SW 1271 (cell line): ENCODE measurements around the gene TNFSF18.
"Not testable (repeated sequence)": the region's sequence is repeated elsewhere in the genome, so short reads cannot be mapped to it uniquely, and the experiment has no call there.

Experiments
- DNase-seq, 2 experiments: peaks; one replicate each; lab custom pipeline; 2025; lab: John Stamatoyannopoulos, UW

TNFSF18 gene, protein sequence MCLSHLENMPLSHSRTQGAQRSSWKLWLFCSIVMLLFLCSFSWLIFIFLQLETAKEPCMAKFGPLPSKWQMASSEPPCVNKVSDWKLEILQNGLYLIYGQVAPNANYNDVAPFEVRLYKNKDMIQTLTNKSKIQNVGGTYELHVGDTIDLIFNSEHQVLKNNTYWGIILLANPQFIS

DNA sequence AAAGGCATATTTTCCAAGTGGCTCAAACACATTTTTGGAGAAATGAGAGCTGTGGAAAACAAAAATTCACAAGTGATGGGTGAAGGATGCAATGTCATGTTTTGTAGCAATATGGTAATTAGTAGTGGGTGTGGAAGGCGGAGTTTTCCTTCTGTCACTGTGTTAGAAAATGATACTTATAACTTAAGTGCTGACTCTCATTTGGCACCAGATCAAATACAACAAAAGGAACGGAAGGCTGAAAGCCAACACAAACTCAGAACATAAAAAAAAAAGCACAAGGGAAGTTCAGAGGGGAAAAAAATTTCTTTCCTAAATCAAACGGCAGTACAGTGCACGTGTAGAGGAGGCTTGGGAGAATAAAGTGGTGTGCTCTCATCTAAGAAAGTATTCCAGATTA, at the start of gene TNFSF18:
Gene TNFSF18, minus strand, starts transcription at position 77 of the 400 bp plus-strand sequence. Its CDS starts 45 bp downstream, at position 32.
- DNase-seq = no peak

DNA sequence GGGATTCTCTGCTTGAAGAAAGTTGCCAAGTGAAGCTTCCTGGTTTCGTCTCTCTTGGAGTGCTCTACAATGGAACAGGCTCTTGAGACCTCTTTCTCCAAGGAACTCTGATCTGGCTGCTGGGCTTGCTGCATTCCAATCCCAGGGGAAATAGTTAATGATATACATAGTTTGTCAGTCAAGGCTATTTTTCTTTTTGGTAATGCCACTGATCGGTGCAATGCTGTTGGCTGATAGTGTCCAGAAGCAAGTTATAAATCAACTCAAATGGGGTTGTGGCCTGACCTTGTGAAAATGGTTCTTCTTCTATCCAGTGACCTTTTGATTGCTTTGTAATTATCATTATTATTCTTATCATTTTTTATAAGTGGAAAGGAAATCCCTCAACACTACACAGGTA, 48.4 kb upstream of the TNFSF18 start:
- DNase-seq = no peak

DNA sequence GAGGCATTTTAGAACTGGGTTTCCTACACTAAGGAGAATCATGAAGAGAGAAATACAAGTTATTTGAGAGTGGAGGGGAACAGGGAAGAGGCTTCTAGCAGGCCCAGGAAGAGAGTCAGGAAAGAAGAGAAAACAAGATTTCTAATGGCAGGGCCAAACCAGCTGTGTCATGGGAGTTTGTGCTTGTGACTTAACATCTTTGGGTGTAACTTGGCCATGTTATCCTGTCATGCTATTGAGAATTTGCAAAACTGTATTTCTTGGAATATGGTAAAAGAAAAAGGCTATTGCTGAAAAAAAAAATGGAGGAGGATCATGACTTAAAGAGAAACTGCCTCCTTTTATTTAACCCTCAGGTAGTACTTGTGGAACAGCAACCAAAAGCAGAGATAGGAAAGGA, 47.4 kb upstream of the TNFSF18 start:
- no peak for DNase-seq

DNA sequence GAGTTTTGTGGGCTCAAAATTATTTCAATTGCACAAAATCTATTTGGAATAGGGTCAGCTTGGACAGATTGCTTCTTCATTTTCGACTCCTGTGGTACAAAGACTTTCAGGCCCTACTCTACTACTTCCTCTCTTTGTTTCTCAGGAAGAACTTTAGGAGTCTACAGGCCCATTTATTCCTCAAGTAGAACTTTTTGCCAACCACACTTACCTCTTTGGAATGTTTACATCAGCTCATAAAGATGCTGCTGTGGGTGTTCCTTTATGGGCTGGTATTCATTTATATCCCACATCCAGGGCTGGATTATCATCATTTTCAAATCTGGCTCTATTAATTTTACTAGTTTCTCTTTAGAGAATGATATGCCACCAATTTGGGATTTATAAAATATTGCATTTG, 46.3 kb upstream of the TNFSF18 start:
- no peak for DNase-seq

DNA sequence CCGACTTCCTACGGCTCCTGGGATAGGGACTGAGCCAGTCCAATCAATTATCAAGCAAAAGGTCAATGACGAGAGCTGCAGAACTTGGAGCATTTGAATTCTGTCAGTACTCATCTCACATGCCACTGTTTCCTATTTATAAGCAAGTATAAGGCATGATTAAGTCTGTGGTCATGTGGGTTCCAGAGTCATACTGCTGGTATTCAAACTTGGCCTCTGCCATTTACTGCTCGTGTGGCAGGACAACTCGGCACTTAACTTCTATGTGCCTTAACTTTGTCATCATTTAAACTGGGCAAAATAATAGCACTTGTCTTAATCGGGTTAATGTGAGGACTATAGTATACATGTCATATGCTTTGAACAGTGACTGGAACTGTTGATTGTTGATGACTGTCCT, 44.9 kb upstream of the TNFSF18 start:
- DNase-seq = peak in 1 of 2 experiments; percentile 2

DNA sequence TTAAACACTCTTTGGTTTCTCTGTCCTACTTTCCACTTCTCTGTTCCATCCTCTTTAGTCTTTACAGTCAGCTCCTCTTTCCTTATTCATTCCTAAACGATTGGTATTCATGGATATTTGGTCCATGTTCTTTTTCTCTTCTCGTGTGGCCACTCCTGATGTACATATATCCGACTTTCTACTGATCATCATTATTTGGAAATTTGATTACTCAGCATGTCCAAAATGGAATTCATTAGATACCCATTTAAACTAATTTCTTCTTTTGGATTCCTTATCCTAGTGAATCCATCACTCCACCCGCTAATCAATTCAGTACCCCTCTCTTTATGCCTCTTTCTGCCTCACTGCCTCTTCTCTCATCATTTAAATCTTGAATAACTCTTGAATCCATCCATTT, 43.8 kb upstream of the TNFSF18 start:
- no peak for DNase-seq

DNA sequence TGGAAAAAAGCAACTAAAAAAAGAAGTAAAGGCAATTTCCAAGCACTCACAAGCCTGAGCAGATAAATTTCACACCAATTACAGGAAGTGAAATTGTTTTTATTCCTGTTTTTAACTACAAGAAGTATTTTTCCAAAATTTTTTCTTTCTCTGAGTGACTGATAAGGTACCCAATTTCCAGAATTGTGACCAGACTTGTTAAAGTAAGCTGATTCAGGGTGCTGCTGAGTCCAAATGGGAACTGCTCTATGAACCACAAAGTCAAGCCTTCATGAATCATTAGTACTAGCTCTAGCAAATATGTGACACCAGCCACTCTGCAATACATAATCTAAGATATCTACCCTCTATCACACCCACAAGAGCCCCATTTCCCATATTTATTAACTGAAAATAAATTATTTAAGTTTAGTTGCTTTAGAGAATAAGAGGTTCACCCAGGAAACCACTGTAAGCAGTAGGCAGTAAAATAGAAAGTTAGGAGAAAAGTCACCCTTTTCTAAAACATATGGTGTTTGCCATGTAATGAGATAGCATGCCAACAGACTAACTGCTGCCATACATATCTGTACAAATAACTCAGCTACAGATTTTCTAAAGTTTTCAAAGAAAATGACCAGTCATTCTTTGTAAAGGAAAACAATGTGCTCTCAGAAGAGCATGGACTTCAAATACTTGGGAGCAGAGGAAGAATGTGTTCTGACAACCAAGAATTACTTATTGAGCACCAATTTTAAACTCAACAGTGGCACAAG, 43.1 kb upstream of the TNFSF18 start:
- DNase-seq = no peak

DNA sequence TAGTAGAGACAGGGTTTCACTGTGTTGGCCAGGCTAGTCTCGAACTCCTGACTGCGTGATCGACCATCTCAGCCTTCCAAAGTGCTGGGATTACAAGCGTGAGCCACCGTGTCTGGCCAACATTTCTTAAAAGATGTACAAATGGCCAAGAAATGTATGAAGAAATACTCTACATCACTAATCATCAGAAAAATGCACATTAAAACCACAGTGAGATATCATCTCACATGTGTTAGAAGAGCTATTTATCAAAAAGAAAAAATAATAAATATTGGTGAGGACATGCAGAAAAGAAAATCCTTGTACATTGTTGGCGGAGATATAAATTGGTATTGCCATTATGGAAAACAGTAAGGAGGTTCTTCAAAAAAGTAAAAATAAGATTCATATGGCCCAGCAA, 33.6 kb upstream of the TNFSF18 start:
- no peak for DNase-seq

DNA sequence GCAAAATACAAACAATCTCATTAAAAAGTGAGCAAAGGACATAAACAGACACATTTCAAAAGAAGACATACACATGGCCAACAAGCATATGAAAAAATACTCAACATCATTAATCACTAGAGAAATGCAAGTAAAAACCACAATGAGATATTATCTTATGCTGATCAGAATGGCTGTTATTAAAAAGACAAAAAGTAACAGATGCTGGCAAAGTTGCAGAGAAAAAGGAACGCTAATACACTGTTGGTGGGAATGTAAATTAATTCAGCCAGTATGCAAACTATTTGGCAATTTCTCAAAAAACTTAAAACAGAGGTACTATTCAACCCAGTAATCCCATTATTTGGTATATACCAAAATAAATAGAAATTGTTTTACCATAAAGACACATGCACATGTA, 32.2 kb upstream of the TNFSF18 start:
- no peak for DNase-seq

DNA sequence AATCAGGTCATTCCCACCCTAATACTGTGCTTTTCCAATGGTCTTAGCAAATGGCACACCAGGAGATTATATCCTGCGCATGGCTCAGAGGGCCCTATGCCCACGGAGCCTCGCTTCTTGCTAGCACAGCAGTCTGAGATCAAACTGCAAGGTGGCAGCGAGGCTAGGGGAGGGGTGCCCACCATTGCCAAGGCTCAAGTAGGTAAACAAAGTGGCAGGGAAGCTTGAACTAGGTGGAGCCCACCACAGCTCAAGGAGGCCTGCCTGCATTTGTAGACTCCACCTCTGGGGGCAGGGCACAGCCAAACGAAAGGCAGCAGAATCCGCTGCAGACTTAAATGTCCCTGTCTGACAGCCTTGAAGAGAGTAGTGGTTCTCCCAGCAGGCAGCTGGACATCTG, 23.5 kb upstream of the TNFSF18 start:
- not testable (repeated sequence) for DNase-seq

DNA sequence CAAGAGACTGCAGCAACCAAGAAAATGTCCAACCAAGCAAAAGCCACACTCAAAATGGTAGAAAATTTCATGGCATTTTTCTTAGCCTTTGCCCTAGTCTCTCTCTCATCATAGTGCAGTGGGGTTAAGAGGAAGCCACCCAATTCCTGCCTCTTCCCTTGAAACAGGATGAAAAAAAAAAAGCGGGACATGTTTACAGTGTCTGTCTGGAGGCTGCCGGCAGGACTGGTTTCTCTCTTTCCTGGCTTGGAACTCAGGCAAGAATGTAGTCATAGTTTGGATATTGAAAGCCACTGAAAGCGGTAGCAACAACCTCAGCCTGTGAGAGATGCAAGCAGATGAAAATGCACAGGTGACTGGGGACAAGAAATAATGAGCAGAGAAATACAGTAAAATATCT, 13.3 kb upstream of the TNFSF18 start:
- no peak for DNase-seq

DNA sequence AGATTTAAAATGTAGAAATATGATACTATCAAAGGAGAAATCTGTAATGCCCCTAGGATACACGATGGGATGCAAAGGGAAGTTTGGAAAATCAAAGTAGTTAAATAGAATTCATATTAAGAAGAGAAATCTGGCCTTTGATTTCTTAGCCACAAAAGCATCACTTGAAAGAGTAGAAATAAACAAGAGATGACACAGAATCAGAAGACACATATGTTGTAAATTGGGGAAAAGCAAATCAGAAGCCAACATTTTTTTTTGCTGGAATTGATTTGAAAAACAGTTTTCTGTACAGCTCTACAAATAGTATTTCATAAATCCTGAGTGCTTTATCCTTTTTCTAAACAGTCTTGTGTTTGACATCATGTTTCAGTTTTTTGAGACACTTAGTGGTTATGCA, 12.4 kb upstream of the TNFSF18 start:
- DNase-seq = no peak

DNA sequence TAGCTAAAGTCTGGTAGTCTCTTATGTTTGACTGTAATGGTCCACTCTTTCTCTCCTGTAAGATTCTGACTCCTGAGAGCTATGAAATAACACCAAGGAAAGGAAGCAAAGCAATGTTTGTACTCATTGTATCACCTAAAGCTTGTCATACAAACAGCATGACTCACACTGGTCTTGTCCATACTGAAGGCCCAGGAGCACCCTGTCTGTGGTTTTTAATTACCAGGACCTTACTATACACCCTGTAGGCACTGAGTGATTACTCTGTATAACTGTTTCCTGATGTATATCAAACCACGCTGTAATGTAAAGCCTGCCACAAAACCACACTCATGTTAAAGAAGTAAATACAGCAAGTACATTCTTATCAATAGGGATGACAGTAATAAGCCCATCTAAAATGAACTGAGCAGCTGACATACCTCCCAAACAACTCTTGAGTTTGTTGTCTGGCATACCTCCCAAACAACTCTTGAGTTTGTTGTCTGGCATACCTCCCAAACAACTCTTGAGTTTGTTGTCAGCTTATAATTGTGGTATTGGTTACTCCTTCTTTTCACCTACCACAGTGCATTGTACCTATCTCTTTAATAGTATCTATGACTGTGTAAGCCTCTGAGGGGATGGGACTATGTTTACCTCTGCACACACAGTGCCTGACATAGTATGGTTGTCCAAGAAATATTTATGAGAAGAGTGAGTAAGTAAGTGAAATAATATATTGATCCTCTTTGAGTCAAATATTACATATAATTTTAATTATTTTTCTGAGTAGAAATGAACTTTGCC, 11.6 kb upstream of the TNFSF18 start:
- peak; percentile 13 to 79 for DNase-seq

DNA sequence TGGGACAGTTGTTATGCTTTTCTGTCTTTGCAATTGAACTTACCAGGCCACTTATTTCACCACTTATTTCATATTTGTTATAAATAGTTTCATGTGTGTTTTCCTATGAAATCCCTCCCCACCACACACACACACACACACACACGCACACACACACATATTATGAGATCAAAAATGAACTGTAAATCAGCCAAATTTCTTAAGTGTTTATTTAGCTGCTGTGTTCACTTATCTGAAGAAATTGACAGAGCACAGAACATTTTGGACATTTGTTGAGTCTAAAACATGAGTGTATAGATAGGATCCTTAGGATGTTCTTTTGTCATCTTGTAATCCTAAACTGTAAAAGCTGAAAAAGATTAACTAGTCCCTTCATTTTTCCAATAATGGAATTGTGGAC, 7.8 kb upstream of the TNFSF18 start:
- DNase-seq = no peak

DNA sequence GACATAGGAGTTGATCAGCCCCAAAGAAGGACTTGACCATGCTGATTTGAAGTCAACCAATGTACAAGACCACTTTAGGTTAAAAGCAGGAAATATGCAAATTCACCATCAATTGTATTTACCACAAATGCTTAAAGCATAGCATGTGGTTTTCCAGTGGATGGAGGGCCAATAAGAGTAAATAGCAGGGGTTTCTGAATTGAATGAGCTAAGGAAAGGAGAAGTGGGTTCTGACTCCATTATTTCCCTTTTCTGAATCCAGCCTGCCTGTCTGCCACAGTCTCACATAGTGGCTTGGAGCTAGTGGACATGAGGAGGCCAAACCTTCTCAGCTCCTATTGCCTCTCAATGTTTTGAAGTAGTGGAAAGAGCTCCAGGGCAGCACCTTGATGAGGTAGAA, 7.2 kb upstream of the TNFSF18 start:
- DNase-seq = no peak

DNA sequence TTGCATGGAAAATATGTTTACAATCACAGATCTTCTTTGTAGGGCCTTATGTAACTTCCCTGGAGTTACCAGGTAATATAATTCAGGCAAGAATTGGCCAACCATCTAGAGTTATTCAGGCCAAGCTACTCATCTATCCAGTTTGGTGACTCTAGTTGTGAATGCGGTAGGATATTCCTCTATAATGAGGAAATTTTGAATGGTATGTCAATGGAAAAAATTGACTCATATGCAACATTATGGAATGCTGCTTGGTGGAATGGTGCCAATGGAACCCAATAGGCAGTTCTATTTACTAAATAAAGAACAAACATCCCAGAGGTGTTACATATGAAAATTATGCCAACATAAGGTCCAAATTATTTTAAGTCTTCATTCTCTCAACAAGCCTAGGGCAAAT, 5.6 kb upstream of the TNFSF18 start:
- no peak for DNase-seq

DNA sequence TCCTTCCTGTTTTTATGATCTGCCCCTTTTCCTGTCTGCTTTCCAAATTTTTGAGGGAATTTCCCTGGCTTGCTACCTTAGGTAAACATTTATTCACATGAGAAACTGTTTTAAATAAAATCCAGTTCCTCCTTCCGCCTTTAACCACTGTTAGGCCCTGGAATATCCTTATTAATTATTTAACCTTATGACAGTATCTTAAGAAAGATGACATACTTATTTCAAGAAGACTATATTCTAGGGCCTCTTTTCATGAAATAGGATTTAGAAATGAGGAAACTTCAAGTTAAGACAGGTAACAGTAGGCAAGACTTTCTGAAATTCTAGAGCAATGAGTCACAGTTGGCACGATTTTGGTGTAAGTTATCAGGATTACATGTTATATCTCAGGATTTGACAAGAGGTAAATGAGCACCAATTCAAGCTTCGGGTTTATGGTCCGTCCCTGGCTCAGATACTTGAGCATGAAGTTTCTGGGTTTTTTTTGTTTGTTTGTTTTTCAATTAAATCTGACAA, 2.0 kb upstream of the TNFSF18 start:
- DNase-seq = no peak

DNA sequence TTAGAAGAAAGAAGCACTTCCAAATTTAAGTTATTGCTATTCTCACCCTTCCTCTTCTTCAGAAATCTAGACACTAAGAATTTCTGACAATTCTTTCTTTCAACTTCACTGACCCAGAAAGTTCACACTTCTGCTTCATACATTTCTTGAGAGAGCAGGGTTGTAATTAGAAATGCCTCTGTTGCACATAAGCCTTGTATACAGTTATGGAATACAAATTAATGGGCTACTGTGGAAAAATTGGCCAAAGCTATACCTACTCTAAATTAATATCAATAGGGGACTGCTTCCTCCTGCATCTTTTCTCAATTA, 1.5 kb downstream of the TNFSF18 start:
- no peak for DNase-seq

DNA sequence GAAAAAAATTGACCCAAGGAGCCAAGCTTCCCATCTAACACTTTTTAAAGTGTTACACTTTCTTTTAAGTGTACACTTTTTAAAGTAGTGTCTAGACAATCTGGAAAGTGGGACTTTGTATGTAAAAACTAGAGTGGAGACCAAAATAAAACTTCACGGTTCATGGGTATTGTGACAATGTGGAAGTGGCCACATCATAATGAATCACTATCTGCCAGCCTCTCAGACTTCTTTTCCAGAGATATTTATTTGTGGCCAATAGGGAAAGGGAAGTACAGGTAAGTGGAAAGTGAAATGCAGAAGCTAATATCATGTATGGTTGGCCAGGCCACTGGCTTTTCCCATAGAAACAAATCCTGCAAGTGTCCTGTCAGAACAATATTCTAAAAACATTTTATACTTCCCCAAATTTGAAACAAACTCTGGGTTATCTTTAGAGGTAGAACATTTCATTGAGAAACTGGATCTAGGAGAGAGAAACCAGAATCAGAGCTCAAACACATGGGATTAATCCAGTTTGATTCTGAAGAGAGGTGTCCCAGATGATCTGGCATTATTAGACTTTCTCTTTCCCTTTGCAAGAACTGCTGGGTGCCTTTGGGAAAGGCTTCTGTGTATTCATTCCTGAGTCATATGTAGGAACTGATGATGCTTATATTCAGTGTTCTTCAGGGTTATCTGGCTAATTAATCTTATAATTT, 2.0 kb downstream of the TNFSF18 start:
- no peak for DNase-seq

DNA sequence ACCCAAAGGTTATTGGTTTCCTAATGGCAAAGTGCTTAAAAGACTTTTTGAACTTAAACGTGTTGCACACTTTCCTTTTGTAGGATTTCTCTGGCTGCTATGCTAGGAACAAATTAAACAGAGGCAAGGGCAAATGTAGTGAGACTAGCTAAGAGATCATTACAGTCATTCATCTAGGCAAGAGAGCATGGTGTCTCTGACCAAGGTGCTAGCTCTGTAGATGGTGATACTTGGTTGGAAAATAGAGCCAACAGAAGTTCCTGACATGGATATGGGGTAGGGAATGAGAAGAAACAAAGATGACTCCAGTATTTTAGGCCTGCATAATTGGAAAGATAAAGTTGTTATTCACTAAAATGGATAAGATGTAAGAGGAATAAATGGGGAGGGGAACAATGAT, 6.1 kb downstream of the TNFSF18 start:
- no peak for DNase-seq

DNA sequence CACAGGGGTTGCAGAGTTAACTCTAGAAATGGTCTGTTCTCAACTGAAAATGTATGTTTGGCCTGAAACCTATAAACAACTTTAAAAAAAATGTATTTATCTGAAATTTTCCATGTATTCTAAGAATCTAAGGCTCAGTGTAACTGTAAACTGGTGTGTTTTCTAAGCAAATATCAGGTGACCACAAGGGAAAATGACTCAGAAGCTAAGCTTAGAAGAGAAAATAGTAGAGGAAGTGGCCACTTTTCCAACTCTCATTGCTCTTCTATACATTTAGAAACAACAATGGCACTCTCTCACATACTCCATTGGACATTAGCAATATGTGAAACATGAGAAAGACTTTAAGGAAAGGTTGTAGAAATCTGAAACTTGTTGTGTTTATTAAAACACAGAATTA, 7.5 kb downstream of the TNFSF18 start:
- peak in 1 of 2 experiments; percentile 64 for DNase-seq

DNA sequence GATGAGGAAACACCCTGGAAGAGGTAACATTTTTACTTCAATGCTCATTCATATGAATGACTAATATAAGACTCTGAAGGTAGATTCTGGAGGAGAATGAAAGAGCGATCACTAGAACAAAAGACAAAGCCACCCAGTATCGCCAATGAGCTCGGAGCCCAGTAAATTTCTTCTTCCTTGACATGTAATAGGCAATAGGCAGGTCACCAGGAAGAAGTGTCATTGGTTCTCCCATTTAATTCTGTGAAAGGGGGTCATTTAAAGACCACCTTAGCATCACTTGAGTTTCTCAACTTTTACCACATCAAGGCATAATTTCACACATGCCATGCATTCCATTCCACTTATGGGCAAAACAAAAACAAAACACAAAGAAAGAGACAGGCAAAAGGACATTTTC, 7.9 kb downstream of the TNFSF18 start:
- peak; percentile 14 to 64 for DNase-seq
